Sigmoid colon (tissue), 7 donors: ENCODE measurements around the gene C5AR1. TPM values are rescaled to one million over a fixed set of nuclear protein-coding genes. Genes with fewer than 3 reads are reported as not detected.
"Not testable (repeated sequence)": the region's sequence is repeated elsewhere in the genome, so short reads cannot be mapped to it uniquely, and the experiment has no call there.

ENCODE experiments used
- DNase-seq: peaks from one replicate; pipeline ENCODE4 v3.0.0-alpha.2; 2019
- H3K27ac ChIP-seq, 4 donors: fragments of 200-600 bp; sonication (generic); one replicate each; pipeline ENCODE4 v1.5.1; 2016 to 2019; ENCODE audit warnings: mild to moderate bottlenecking in 1 of 4
- H3K27me3 ChIP-seq, 3 donors: fragments of 200-600 bp; sonication (generic); one replicate each; pipeline ENCODE4 v1.5.1; 2019; ENCODE audit warnings: mild to moderate bottlenecking in 1 of 3
- H3K36me3 ChIP-seq, 4 donors: fragments of 200-600 bp; sonication (generic); one replicate each; pipeline ENCODE4 v1.5.1; 2016 to 2019
- H3K4me1 ChIP-seq, 4 donors: fragments of 200-600 bp; sonication (generic); one replicate each; pipeline ENCODE4 v1.5.1; 2017 to 2019
- H3K4me3 ChIP-seq, 4 donors: fragments of 200-600 bp; sonication (generic); one replicate each; pipeline ENCODE4 v1.5.1; 2017 to 2019; ENCODE audit warnings: mild to moderate bottlenecking in 2 of 4, moderate library complexity in 1 of 4
- H3K9me3 ChIP-seq, 4 donors: fragments of 200-600 bp in 3 of 4; sonication (generic) in 3 of 4; one replicate each; pipeline versions ENCODE4 v1.5.1 to v1.6.1; 2013 to 2019
- CTCF ChIP-seq, 4 experiments: fragments of 450-650 bp in 3 of 4; fragments of 200-600 bp in 1 of 4; IDR thresholded peaks; one replicate each; pipeline ENCODE4 v1.5.1; 2016 to 2019; ENCODE audit warnings: antibody characterized with exemption in 4 of 4, mild to moderate bottlenecking in 3 of 4, moderate library complexity in 2 of 4
- EP300 ChIP-seq, 4 donors: sonication (generic); formaldehyde crosslinking; IDR thresholded peaks; one replicate each; pipeline ENCODE4 v1.6.1; 2017; ENCODE audit warnings: antibody characterized with exemption in 4 of 4
- POLR2A ChIP-seq, 2 donors: fragments of 450-650 bp; IDR thresholded peaks; one replicate each; pipeline ENCODE4 v1.6.1; 2016; ENCODE audit warnings: antibody characterized with exemption in 2 of 2, mild to moderate bottlenecking in 2 of 2, moderate library complexity in 2 of 2
- POLR2AphosphoS5 ChIP-seq, 4 donors: sonication (generic); formaldehyde crosslinking; IDR thresholded peaks; one replicate each; pipeline ENCODE4 v1.6.1; 2017; ENCODE audit warnings: antibody characterized with exemption in 4 of 4
- WGBS, 2 donors: extraction: QIAGEN DNeasy Blood & Tissue Kit; methylation state at CpG; one replicate each; pipeline ENCODE4 v1.1.7; 2013; 5-methylcytosine and 5-hydroxymethylcytosine counted together
- intact Hi-C: fragments of 100-400 bp; cut with DNase I; formaldehyde crosslinking; loops from one replicate; pipeline ENCODE4 v1.15.1; 2023
- polyA plus RNA-seq, 3 donors: library from polyadenylated mRNA; stranded (reverse); fragments of 200-250 nt; gene quantifications; one replicate each; pipeline ENCODE4 v1.2.3, GENCODE V29; 2013
- total RNA-seq, 4 donors: library from RNA; depleted of rRNA; stranded (reverse); fragments of >200 nt; gene quantifications; one replicate each; pipeline ENCODE4 v1.1.0, GENCODE V29; 2016
- donor health status: healthy with polysubstance abuse.
- donor health status: Bipolar disorder and iron deficiency.
- donor health status: healthy.

Gene C5AR1
- total RNA-seq: 10 to 100 TPM in 2 of 4 donors, 1 to 10 TPM in 2; 6.9 to 19.4 (median 8.9) TPM
- 10 to 100 TPM in 1 of 3 donors, 1 to 10 TPM in 2; 5.4 to 10.6 (median 6.7) TPM for polyA plus RNA-seq

GRCh38 chr19:47309608-47310007 lies at the start of gene C5AR1:
Gene C5AR1, plus strand, starts transcription at chr19:47309861. Its CDS starts 35 bp downstream, at chr19:47309896.
- DNase-seq: peak; percentile 77
- WGBS, 2 donors: 42 to 44% methylated on average over 12 of the region's 12 CpGs
- peaks cover 0 to 14% (median 7%) of the 10 kb centered on the region in 3 donors for H3K27me3 ChIP-seq
- H3K4me1 ChIP-seq: peaks cover 0 to 6% (median 0%) of the 10 kb centered on the region in 4 donors
- TF ChIP-seq POLR2AphosphoS5 (IDR thresholded peaks at IDR 0.05) (peak in 3 of 4 donors; percentile 55 to 59 (median 57)), POLR2A (IDR thresholded peaks at IDR 0.05) (no peak), CTCF (IDR thresholded peaks at IDR 0.05) (no peak)
- peak within 1 kb of the TSS in 2 of 4 donors; percentile 39 to 43 for H3K27ac ChIP-seq
- no peaks in the 10 kb centered on the region for H3K9me3 ChIP-seq
- intact Hi-C loops: no loop called here
- H3K36me3 ChIP-seq: no peaks in the 10 kb centered on the region
- H3K4me3 ChIP-seq: peak within 1 kb of the TSS in 2 of 4 donors; percentile 26 to 32

- TF ChIP-seq EP300 (IDR thresholded peaks at IDR 0.05) (no peak), POLR2A (IDR thresholded peaks at IDR 0.05) (no peak), CTCF (IDR thresholded peaks at IDR 0.05) (no peak), POLR2AphosphoS5 (IDR thresholded peaks at IDR 0.05) (no peak)
- Histone ChIP-seq H3K9me3 (no peaks in the 10 kb centered on the region), H3K4me1 (peaks cover 0 to 35% (median 29%) of the 10 kb centered on the region in 4 donors), H3K4me3 (no peak overlapping the region), H3K27ac (no peak overlapping the region), H3K36me3 (peaks cover 28 to 73% (median 56%) of the 10 kb centered on the region in 4 donors), H3K27me3 (no peaks in the 10 kb centered on the region)
- 94 to 97% methylated on average over 17 of the region's 17 CpGs for WGBS, 2 donors
- no peak for DNase-seq
- intact Hi-C loops: no loop called here
Observed at GRCh38 chr19:47260476-47260875, 49.2 kb upstream of the C5AR1 start.

GRCh38 chr19:47261946-47262793 lies 47.5 kb upstream of the C5AR1 start:
- H3K27me3 ChIP-seq, H3K4me3 ChIP-seq, H3K27ac ChIP-seq, DNase-seq, H3K9me3 ChIP-seq, intact Hi-C loops: not testable (repeated sequence)
- 80 to 88% methylated on average over 14 of the region's 14 CpGs for WGBS, 2 donors
- peaks cover 0 to 30% (median 23%) of the 10 kb centered on the region in 4 donors for H3K4me1 ChIP-seq
- H3K36me3 ChIP-seq: peaks cover 34 to 90% (median 71%) of the 10 kb centered on the region in 4 donors

- intact Hi-C loops: no loop called here
- TF ChIP-seq POLR2A (IDR thresholded peaks at IDR 0.05) (no peak), POLR2AphosphoS5 (IDR thresholded peaks at IDR 0.05) (no peak), EP300 (IDR thresholded peaks at IDR 0.05) (no peak), CTCF (IDR thresholded peaks at IDR 0.05) (no peak)
- 95 to 97% methylated on average over 30 of the region's 30 CpGs for WGBS, 2 donors
- Histone ChIP-seq H3K36me3 (peaks cover 28 to 98% (median 65%) of the 10 kb centered on the region in 4 donors), H3K9me3 (no peaks in the 10 kb centered on the region), H3K4me3 (no peak overlapping the region), H3K27ac (no peak overlapping the region), H3K4me1 (peaks cover 0 to 9% (median 3%) of the 10 kb centered on the region in 4 donors), H3K27me3 (no peaks in the 10 kb centered on the region)
- DNase-seq: no peak
Observed at GRCh38 chr19:47264629-47265028, 45.0 kb upstream of the C5AR1 start.

GRCh38 chr19:47266401-47266941 lies 43.2 kb upstream of the C5AR1 start:
- no peaks in the 10 kb centered on the region for H3K4me1 ChIP-seq
- 94 to 95% methylated on average over 21 of the region's 21 CpGs for WGBS, 2 donors
- DNase-seq: no peak
- no peaks in the 10 kb centered on the region for H3K27me3 ChIP-seq
- intact Hi-C loops: no loop called here
- no peak overlapping the region for H3K27ac ChIP-seq
- no peak for TF ChIP-seq CTCF (IDR thresholded peaks at IDR 0.05)
- TF ChIP-seq POLR2AphosphoS5 (IDR thresholded peaks at IDR 0.05): no peak
- TF ChIP-seq EP300 (IDR thresholded peaks at IDR 0.05): no peak
- no peak for TF ChIP-seq POLR2A (IDR thresholded peaks at IDR 0.05)
- H3K36me3 ChIP-seq: peaks cover 30 to 97% (median 62%) of the 10 kb centered on the region in 4 donors
- no peaks in the 10 kb centered on the region for H3K9me3 ChIP-seq
- H3K4me3 ChIP-seq: no peak overlapping the region
